WI38 (cell line): ENCODE measurements around the gene CCDC92.

Experiments
- H3K4me3 ChIP-seq: 2 replicates; pipeline ENCODE4 v1.5.1; 2011; ENCODE audit warnings: low read depth, mild to moderate bottlenecking, control low read depth, low read length
- CTCF ChIP-seq: IDR thresholded peaks from 2 replicates; pipeline ENCODE4 v1.5.1; 2012; ENCODE audit warnings: low read depth, mild to moderate bottlenecking, control low read depth, low read length

CCDC92 gene

DNA sequence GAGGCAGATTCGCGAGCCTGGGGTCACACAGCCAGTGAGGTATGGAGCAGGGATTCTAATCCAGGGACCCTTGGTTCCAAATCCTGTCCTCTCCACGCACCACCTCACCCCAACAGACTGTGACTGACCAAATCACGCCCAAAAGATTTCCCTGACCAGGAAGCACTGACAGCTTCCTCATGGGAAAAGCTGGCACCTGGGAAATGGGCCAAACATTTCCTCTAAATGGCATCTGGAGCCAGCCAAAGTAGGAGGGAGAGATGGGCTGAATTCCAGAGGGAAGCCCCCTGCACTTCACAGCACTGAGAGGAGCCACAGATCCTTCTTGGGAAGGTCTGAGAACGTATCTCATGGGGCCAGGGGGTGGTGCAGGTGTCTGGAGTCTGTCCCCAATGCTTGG, 28.8 kb downstream of the CCDC92 start:
- no peak overlapping the region for H3K4me3 ChIP-seq
- TF ChIP-seq CTCF: no peak

GRCh38 chr12:123942911-123943648, 29.6 kb downstream of the CCDC92 start:
- TF ChIP-seq CTCF: no peak
- H3K4me3 ChIP-seq: no peak overlapping the region

GRCh38 chr12:123942238-123942653, 30.4 kb downstream of the CCDC92 start:
- H3K4me3 ChIP-seq: no peak overlapping the region

DNA sequence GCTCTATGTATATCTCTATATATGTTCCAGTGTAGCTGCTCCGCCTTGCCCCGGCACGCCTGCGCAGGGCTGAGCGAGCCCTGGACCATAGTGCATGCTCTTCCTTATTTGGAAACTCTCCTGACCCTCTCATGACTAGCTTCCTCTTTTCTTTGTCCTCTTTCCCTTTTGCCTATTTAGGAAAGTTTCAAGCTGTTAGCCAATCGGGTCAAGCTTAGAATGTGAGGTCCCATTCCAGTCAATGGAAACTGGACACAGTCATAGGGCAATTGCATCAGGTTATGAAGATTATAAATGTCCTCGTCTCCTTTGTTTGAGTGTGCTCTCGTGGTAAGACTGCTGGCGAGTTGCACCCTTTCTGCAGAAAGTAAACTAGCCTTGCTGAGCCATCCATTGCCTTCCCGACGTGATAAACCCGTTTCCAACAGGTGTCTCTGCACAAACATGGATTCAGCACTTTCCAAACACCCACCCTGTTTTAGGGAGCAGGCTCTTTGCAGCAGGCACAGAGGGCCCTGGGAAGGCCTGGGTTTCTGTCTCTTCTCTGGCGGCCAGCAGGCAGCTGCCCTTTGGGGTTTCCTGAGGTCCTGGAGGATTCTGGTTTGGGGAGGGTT, 30.9 kb downstream of the CCDC92 start:
- H3K4me3 ChIP-seq: no peak overlapping the region
- no peak for TF ChIP-seq CTCF

More at GRCh38 chr12:123942238-123942653, 30.4 kb downstream of the CCDC92 start:
- TF ChIP-seq CTCF: no peak

DNA sequence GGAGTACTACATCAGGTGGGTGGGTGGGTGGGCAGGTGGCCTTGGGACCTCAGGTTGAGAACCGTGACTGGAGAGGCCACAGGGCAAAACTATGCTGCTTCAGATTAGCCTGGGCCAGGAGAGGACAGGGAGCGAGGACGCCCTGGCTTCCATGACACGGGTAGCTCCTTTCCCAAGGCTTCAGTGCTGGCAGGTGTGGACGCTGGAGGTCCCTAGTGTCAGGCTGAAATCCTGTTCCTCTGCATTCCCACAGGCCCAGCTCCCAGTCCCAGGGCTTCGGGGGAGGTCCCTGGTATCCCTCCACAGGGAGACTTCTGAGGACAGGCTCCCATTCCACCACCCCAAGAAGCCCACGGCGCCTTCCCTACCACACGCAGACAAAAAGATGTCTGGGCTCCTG, 31.6 kb downstream of the CCDC92 start:
- no peak for TF ChIP-seq CTCF
- H3K4me3 ChIP-seq: no peak overlapping the region

GRCh38 chr12:123940627-123940966, 32.0 kb downstream of the CCDC92 start:
- no peak overlapping the region for H3K4me3 ChIP-seq
- TF ChIP-seq CTCF: no peak
